HFFc6 (cell line): ENCODE measurements around the gene PCBP1. TPM values are rescaled to one million over a fixed set of nuclear protein-coding genes. Genes with fewer than 3 reads are reported as not detected.
"Not testable (repeated sequence)": the region's sequence is repeated elsewhere in the genome, so short reads cannot be mapped to it uniquely, and the experiment has no call there.

Experiments
- DNase-seq: peaks from one replicate; pipeline ENCODE4 v3.0.0-alpha.2; 2018
- H3K27ac Mint-ChIP-seq: 2 replicates; pipeline ENCODE4 v1.8.0; 2020; ENCODE audit warnings: mild to moderate bottlenecking, mixed read lengths
- H3K27me3 Mint-ChIP-seq: 2 replicates; pipeline ENCODE4 v1.8.0; 2021; ENCODE audit warnings: mild to moderate bottlenecking, moderate library complexity, mixed read lengths; ENCODE audit not compliant: insufficient read depth
- H3K36me3 Mint-ChIP-seq: 2 replicates; pipeline ENCODE4 v1.8.0; 2021; ENCODE audit warnings: low read depth, mixed read lengths
- H3K4me1 Mint-ChIP-seq: 2 replicates; pipeline ENCODE4 v1.8.0; 2020; ENCODE audit warnings: low read depth, mixed read lengths
- H3K4me3 Mint-ChIP-seq: 2 replicates; pipeline ENCODE4 v1.8.0; 2020; ENCODE audit warnings: mild to moderate bottlenecking, moderate library complexity, mixed read lengths
- H3K9me3 Mint-ChIP-seq: 2 replicates; pipeline ENCODE4 v1.8.0; 2020; ENCODE audit warnings: mild to moderate bottlenecking, mixed read lengths
- CTCF ChIP-seq: fragments of 200-600 bp; sonication (generic); IDR thresholded peaks from 2 replicates; pipeline ENCODE4 v1.5.0; 2021; ENCODE audit warnings: antibody characterized with exemption, mild to moderate bottlenecking
- total RNA-seq, 6 experiments: library from RNA; stranded (reverse); fragmentation: NEBNext Ultra II Directional; extraction: Animal tissue kit (Norgen Biotek cat#: 25700); gene quantifications; 2 replicates in 1 of 6; 3 replicates in 5 of 6; pipeline ENCODE4 v1.2.3, GENCODE V29; 2021

The PCBP1 gene
- total RNA-seq, 6 experiments from 2014 or later: 293 to 369 (median 361) TPM

GRCh38 chr2:70095720-70096670 is 8.7 kb downstream of the PCBP1 start:
- H3K4me1 Mint-ChIP-seq: peaks cover 11% of the 10 kb centered on the region; the same call in 1 of the 2 replicates
- H3K36me3 Mint-ChIP-seq: peaks cover 5% of the 10 kb centered on the region
- no peak for TF ChIP-seq CTCF
- H3K27ac Mint-ChIP-seq: peak overlapping the region; percentile 78; the same call in 1 of the 2 replicates
- no peak for DNase-seq
- H3K9me3 Mint-ChIP-seq: no peaks in the 10 kb centered on the region
- no peak overlapping the region for H3K4me3 Mint-ChIP-seq
- peaks cover 1% of the 10 kb centered on the region for H3K27me3 Mint-ChIP-seq

GRCh38 chr2:70098032-70098431 is 10.8 kb downstream of the PCBP1 start:
- no peaks in the 10 kb centered on the region for H3K9me3 Mint-ChIP-seq

GRCh38 chr2:70099270-70099669 is 12.0 kb downstream of the PCBP1 start:
- no peak for DNase-seq
- no peak overlapping the region for H3K27ac Mint-ChIP-seq
- H3K4me1 Mint-ChIP-seq: peaks cover 15% of the 10 kb centered on the region
- H3K4me3 Mint-ChIP-seq: no peak overlapping the region
- H3K9me3 Mint-ChIP-seq: no peaks in the 10 kb centered on the region
- no peaks in the 10 kb centered on the region for H3K36me3 Mint-ChIP-seq
- no peak for TF ChIP-seq CTCF
- H3K27me3 Mint-ChIP-seq: peaks cover 1% of the 10 kb centered on the region

More at GRCh38 chr2:70098032-70098431, 10.8 kb downstream of the PCBP1 start:
- no peak for TF ChIP-seq CTCF
- Mint-ChIP-seq H3K36me3 (peaks cover 5% of the 10 kb centered on the region), H3K27ac (no peak overlapping the region), H3K4me1 (peaks cover 11% of the 10 kb centered on the region; the same call in 1 of the 2 replicates), H3K27me3 (peaks cover 1% of the 10 kb centered on the region), H3K4me3 (no peak overlapping the region)
- DNase-seq: no peak

- H3K4me1 Mint-ChIP-seq: peaks cover 17% of the 10 kb centered on the region
- DNase-seq: no peak
- no peak for TF ChIP-seq CTCF
- no peaks in the 10 kb centered on the region for H3K36me3 Mint-ChIP-seq
- no peaks in the 10 kb centered on the region for H3K9me3 Mint-ChIP-seq
- no peak overlapping the region for H3K4me3 Mint-ChIP-seq
- no peak overlapping the region for H3K27ac Mint-ChIP-seq
- peaks cover 1% of the 10 kb centered on the region for H3K27me3 Mint-ChIP-seq
These were observed 13.9 kb downstream of the PCBP1 start for GRCh38 chr2:70101174-70101573.

- H3K4me1 Mint-ChIP-seq: peaks cover 17% of the 10 kb centered on the region
These were observed 14.4 kb downstream of the PCBP1 start for GRCh38 chr2:70101686-70102085.

GRCh38 chr2:70102323-70102905 is 15.1 kb downstream of the PCBP1 start:
- peaks cover 17% of the 10 kb centered on the region for H3K4me1 Mint-ChIP-seq
- not testable (repeated sequence) for H3K9me3 Mint-ChIP-seq, H3K36me3 Mint-ChIP-seq, H3K27me3 Mint-ChIP-seq, H3K4me3 Mint-ChIP-seq, H3K27ac Mint-ChIP-seq, DNase-seq

More at GRCh38 chr2:70101686-70102085, 14.4 kb downstream of the PCBP1 start:
- not testable (repeated sequence) for DNase-seq, H3K36me3 Mint-ChIP-seq, H3K9me3 Mint-ChIP-seq, H3K4me3 Mint-ChIP-seq, H3K27me3 Mint-ChIP-seq, H3K27ac Mint-ChIP-seq
